AG09309 (cell line): ENCODE data around the gene VPS39.

Experiments
- DNase-seq: peaks from one replicate; pipeline ENCODE4 v3.0.0-alpha.2; 2010; ENCODE audit warnings: low read depth
- H3K4me3 ChIP-seq: 2 replicates; pipeline ENCODE4 v1.5.1; 2011; ENCODE audit warnings: mild to moderate bottlenecking, low read depth, low read length, moderate library complexity; ENCODE audit not compliant: control insufficient read depth
- TF ChIP-seq, protein P1 (sequence below): IDR thresholded peaks from 2 replicates; pipeline ENCODE4 v1.5.1; 2011; ENCODE audit warnings: mild to moderate bottlenecking, low read depth, low read length, inconsistent platforms; ENCODE audit not compliant: insufficient read depth, control insufficient read depth; ENCODE audit errors: missing control alignments

VPS39 gene

DNA sequence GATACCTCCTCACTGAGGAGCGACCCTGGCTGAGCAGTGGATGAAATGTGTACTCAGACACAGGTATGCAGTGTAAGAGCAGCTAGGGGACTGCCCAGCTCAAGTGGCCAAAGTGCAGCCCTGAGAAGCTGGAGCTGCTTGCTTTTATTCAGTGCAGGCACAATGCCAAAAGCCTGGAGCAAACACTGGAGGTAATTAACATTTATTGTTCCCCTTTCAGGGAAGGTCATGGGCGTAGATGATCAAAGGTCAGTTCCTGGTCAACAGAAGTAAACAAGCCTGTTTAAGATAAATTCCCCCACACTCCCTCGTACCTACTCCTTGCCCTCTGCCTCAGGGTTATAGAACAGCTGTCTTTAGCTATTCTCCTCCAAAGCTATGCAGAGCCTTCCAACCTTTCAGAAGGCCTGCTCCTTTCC is 69.1 kb downstream of the VPS39 start:
- DNase-seq, result no peak
- TF ChIP-seq, protein P1, sequence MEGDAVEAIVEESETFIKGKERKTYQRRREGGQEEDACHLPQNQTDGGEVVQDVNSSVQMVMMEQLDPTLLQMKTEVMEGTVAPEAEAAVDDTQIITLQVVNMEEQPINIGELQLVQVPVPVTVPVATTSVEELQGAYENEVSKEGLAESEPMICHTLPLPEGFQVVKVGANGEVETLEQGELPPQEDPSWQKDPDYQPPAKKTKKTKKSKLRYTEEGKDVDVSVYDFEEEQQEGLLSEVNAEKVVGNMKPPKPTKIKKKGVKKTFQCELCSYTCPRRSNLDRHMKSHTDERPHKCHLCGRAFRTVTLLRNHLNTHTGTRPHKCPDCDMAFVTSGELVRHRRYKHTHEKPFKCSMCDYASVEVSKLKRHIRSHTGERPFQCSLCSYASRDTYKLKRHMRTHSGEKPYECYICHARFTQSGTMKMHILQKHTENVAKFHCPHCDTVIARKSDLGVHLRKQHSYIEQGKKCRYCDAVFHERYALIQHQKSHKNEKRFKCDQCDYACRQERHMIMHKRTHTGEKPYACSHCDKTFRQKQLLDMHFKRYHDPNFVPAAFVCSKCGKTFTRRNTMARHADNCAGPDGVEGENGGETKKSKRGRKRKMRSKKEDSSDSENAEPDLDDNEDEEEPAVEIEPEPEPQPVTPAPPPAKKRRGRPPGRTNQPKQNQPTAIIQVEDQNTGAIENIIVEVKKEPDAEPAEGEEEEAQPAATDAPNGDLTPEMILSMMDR, result no peak
- no peak overlapping the region for H3K4me3 ChIP-seq

DNA sequence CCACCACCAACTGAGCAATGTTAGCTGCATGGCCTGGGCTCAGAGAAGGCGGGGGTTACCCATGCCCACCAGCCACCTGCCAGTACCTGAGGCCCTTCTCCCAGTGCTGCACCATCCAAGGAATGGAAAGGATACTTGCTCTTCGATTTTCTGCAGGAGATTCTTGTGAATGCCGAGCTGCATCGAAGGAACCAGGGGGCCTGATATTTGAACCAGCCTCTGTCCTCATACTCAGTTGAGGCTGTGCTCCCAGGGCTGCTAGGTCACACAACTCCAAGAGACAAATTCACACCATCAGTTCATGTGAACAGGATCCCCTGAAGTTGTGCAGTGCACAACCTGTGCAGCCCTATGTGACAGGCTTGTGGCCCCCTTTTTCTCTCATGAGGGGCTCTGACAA is 69.7 kb downstream of the VPS39 start:
- no peak for DNase-seq
- TF ChIP-seq, protein P1, result no peak

DNA sequence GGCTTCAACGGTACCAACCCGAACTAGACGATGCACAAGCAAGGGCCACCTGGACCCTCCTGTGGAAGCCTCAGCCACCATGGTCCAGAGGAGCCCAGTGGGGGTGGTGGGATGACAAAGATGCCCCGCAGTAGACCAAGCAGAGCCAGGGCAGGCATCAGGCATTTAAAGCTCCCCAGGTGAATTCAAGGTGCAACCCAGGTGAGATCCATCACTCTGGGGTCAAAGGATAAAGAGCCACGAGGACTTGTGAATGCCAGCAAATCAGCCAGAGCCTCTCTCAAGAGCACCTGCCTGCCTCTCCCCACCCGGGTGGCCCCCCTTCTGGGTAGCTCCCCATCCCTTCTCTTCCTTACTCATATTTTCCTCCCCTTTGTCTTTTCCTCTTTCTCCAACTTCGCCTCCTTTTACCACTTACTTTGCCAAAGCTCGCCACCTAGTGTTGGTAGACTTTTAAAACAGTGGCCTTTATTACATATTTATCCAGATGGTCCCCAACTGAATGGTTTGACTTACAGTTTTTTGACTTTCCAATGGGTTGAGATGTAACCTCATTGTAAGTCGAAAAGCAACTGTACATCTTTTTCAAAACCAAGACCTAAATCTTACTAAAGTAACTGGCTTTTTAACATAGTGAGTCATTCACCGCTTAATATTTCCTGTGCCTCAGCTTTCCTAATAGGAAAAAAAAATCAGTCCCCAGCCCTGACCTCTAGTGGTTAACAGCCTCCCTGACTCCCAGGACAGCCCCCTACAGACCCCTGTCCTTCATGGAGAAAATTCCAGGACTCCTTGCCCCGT is 70.4 kb downstream of the VPS39 start:
- H3K4me3 ChIP-seq, result no peak overlapping the region
- TF ChIP-seq, protein P1, result peak; percentile 64
- DNase-seq, result no peak

More for the DNA sequence above, 69.7 kb downstream of the VPS39 start:
- H3K4me3 ChIP-seq, result no peak overlapping the region

DNA sequence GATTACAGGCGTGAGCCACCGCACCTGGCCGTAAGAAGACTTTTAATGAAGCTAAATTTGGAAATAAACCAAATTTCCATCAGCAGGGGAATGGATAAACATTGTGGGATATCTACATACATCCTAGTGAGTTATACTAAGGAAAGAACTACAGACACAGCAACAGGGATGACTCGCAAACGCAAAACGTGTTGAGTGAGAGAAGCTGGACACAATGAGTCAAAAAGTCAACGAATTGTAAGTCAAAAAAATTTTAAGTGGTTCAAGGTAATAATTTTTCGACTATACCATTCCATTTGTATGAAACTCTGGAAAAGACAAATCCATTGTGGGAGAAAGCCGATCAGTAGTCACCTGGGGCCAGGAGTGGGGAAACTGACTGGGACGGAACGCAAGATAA is 71.6 kb downstream of the VPS39 start:
- H3K4me3 ChIP-seq, result no peak overlapping the region
- TF ChIP-seq, protein P1, result no peak
- DNase-seq, result no peak

DNA sequence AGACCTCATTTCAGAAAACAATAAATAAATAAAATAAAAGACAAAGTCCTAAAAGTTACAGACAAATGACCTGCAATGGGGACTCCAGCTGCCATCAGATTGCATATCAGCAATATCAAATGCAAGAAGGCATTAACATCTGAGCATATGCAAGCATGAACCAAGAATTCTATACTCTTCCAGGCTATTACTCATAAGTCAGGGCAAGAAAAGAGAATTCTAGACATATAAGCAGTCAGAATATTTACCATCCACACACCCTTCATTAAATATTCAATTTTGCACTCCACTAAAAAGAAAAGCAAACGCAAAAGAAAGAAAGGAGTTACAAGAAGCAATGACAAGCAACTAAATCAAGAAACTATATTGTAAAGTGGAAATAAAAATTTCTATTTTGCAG is 72.8 kb downstream of the VPS39 start:
- TF ChIP-seq, protein P1, result no peak
- H3K4me3 ChIP-seq, result no peak overlapping the region
- DNase-seq, result no peak

DNA sequence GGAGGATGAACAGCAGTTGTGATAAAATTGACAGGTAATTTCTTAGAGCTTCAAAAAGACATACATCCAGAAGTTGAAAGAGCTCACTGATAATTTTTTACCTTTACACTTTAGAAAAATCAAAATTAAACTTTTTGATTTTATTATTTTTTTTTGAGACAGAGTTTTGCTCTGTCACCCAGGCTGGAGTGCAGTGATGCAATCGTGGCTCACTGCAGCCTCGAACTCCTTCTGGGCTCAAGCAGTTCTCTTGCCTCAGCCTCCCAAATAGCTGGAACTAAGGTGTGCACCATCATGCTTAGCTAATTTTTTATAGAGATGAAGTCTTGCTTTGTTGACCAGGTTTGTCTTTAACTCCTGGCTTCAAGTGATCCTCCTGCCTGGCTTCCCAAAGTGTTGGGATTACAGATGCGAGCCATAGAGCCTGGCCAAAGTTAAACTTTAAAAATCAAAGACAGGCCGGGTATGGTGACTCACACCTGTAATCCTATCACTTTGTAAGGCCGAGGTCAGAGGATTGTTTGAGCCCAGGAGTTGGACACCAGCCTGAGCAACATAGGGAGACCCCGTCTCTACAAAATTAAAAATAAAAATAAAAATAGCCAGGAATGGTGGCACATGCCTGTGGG is 73.4 kb downstream of the VPS39 start:
- TF ChIP-seq, protein P1, result no peak
- DNase-seq, result no peak
- H3K4me3 ChIP-seq, result no peak overlapping the region
